ENCODE measurements around the gene GRPEL1. TPM values are rescaled to one million over a fixed set of nuclear protein-coding genes. Genes with fewer than 3 reads are reported as not detected.
"Not testable (repeated sequence)": the region's sequence is repeated elsewhere in the genome, so short reads cannot be mapped to it uniquely, and the experiment has no call there.

GRPEL1 gene
- total and polyA plus RNA-seq, 3 donors from 2014 or later: 40.8 to 88.6 (median 58.5) TPM

- peak overlapping the region; percentile 27 to 32 for H3K27ac ChIP-seq
- intact Hi-C loops (cut with DNase I; ENCODE audit: low total_unique reads): no loop called here
- no peaks in the 10 kb centered on the region for H3K27me3 ChIP-seq
- H3K9me3 ChIP-seq: no peaks in the 10 kb centered on the region
- H3K4me3 ChIP-seq: peak overlapping the region; percentile 42 to 60
- H3K4me1 ChIP-seq: peaks cover 21% of the 10 kb centered on the region
- 7 to 13% methylated on average over 6 to 35 of the region's 35 CpGs for WGBS, 2 donors
- no peaks in the 10 kb centered on the region for H3K36me3 ChIP-seq (ENCODE audit: low read depth, missing control alignments)
- peak; percentile 95 for DNase-seq
- TF ChIP-seq POLR2A (IDR thresholded peaks at IDR 0.05): no peak
- no peak for TF ChIP-seq CTCF (IDR thresholded peaks at IDR 0.05)
Measured at GRCh38 chr4:7103031-7103606, 35.3 kb upstream of the GRPEL1 start.

GRCh38 chr4:7102516-7102909 lies 34.6 kb upstream of the GRPEL1 start:
- H3K9me3 ChIP-seq; H3K36me3 ChIP-seq (ENCODE audit: low read depth, missing control alignments); intact Hi-C loops (cut with DNase I; ENCODE audit: low total_unique reads); DNase-seq; H3K27me3 ChIP-seq: not testable (repeated sequence)
- Histone ChIP-seq H3K27ac (peak overlapping the region in 1 of 2 donors; percentile 32), H3K4me1 (peaks cover 21% of the 10 kb centered on the region), H3K4me3 (peak overlapping the region; percentile 42 to 60)
- WGBS, 2 donors: 58 to 66% methylated on average over 12 of the region's 12 CpGs

- WGBS, 2 donors: 27 to 28% methylated on average over 20 to 23 of the region's 24 CpGs
- Histone ChIP-seq H3K4me1 (peaks cover 21% of the 10 kb centered on the region), H3K9me3 (no peaks in the 10 kb centered on the region), H3K27ac (no peak overlapping the region), H3K36me3 (ENCODE audit: low read depth, missing control alignments) (no peaks in the 10 kb centered on the region), H3K4me3 (peak overlapping the region in 1 of 2 donors; percentile 60), H3K27me3 (no peaks in the 10 kb centered on the region)
- TF ChIP-seq POLR2A (IDR thresholded peaks at IDR 0.05) (no peak), CTCF (IDR thresholded peaks at IDR 0.05) (peak; percentile 29 to 72 (median 49))
- peak; percentile 80 for DNase-seq
- intact Hi-C loops (cut with DNase I; ENCODE audit: low total_unique reads): no loop called here
Measured at GRCh38 chr4:7101692-7102515, 34.0 kb upstream of the GRPEL1 start.

- 73 to 80% methylated on average over 7 of the region's 7 CpGs for WGBS, 2 donors
- Histone ChIP-seq H3K4me3 (no peak overlapping the region), H3K27ac (no peak overlapping the region), H3K36me3 (ENCODE audit: low read depth, missing control alignments) (no peaks in the 10 kb centered on the region), H3K9me3 (no peaks in the 10 kb centered on the region), H3K27me3 (no peaks in the 10 kb centered on the region), H3K4me1 (no peaks in the 10 kb centered on the region)
- no peak for DNase-seq
- intact Hi-C loops (cut with DNase I; ENCODE audit: low total_unique reads): no loop called here
- TF ChIP-seq POLR2A (IDR thresholded peaks at IDR 0.05) (no peak), CTCF (IDR thresholded peaks at IDR 0.05) (no peak)
Measured at GRCh38 chr4:7096236-7096635, 28.4 kb upstream of the GRPEL1 start.

- Histone ChIP-seq H3K27me3 (no peaks in the 10 kb centered on the region), H3K4me3 (no peak overlapping the region), H3K36me3 (ENCODE audit: low read depth, missing control alignments) (no peaks in the 10 kb centered on the region), H3K27ac (no peak overlapping the region), H3K9me3 (no peaks in the 10 kb centered on the region), H3K4me1 (no peaks in the 10 kb centered on the region)
- DNase-seq: no peak
- no peak for TF ChIP-seq POLR2A (IDR thresholded peaks at IDR 0.05)
- WGBS, 2 donors: 87 to 88% methylated on average over 13 to 16 of the region's 16 CpGs
- intact Hi-C loops (cut with DNase I; ENCODE audit: low total_unique reads): no loop called here
Measured at GRCh38 chr4:7095611-7096155, 27.8 kb upstream of the GRPEL1 start.

All from testis (tissue), 3 donors.